Activated T-cell treated with anti-CD3 and anti-CD28 coated beads for 4 hours (primary cell): Measurements from ENCODE around the gene NLRC3.

Experiments used
- DNase-seq: peaks from one replicate; pipeline ENCODE4 v3.0.0-alpha.2; 2020

NLRC3 gene

GRCh38 chr16:3578610-3579551 lies 1.7 kb upstream of the NLRC3 start:
- no peak for DNase-seq

- peak; percentile 31 for DNase-seq
Observed at GRCh38 chr16:3578121-3578520, 918 bp upstream of the NLRC3 start.

- DNase-seq = no peak
Observed at GRCh38 chr16:3576211-3576610, 992 bp downstream of the NLRC3 start.

GRCh38 chr16:3575491-3575890 lies 1.7 kb downstream of the NLRC3 start:
- DNase-seq = no peak

GRCh38 chr16:3574195-3574594 lies 3.0 kb downstream of the NLRC3 start:
- no peak for DNase-seq

GRCh38 chr16:3573146-3573815 lies 3.9 kb downstream of the NLRC3 start:
- DNase-seq = no peak

GRCh38 chr16:3570420-3571062 lies 6.7 kb downstream of the NLRC3 start:
- DNase-seq = no peak

GRCh38 chr16:3569851-3570250 lies 7.4 kb downstream of the NLRC3 start:
- no peak for DNase-seq

GRCh38 chr16:3566990-3567389 lies 10.2 kb downstream of the NLRC3 start:
- DNase-seq = no peak

- no peak for DNase-seq
Observed at GRCh38 chr16:3564889-3565141, 12.4 kb downstream of the NLRC3 start.

GRCh38 chr16:3564130-3564888 lies 12.9 kb downstream of the NLRC3 start:
- no peak for DNase-seq

- DNase-seq = no peak
Observed at GRCh38 chr16:3562914-3563480, 14.2 kb downstream of the NLRC3 start.

- DNase-seq = no peak
Observed at GRCh38 chr16:3561626-3562025, 15.6 kb downstream of the NLRC3 start.

- no peak for DNase-seq
Observed at GRCh38 chr16:3554351-3554928, 22.8 kb downstream of the NLRC3 start.

- no peak for DNase-seq
Observed at GRCh38 chr16:3553138-3553923, 23.9 kb downstream of the NLRC3 start.

- no peak for DNase-seq
Observed at GRCh38 chr16:3550851-3551847, 26.1 kb downstream of the NLRC3 start.

GRCh38 chr16:3549906-3550305 lies 27.3 kb downstream of the NLRC3 start:
- DNase-seq = no peak

- no peak for DNase-seq
Observed at GRCh38 chr16:3548859-3549258, 28.3 kb downstream of the NLRC3 start.

- no peak for DNase-seq
Observed at GRCh38 chr16:3548445-3548844, 28.8 kb downstream of the NLRC3 start.

- DNase-seq = no peak
Observed at GRCh38 chr16:3546986-3547682, 30.1 kb downstream of the NLRC3 start.
